GM18907 (cell line): ENCODE results near the gene ANXA7.
A peak's percentile ranks its signal among the peaks of the same experiment; 100 is the strongest.
"Not testable (repeated sequence)": the region's sequence is repeated elsewhere in the genome, so short reads cannot be mapped to it uniquely, and the experiment has no call there.

Experiments used
- ATAC-seq: cut with Tn5 transposase; IDR thresholded peaks from one replicate; pipeline ENCODE4 v1.9.1; 2021; ENCODE audit warnings: mild to moderate bottlenecking, moderate library complexity; ENCODE audit not compliant: unreplicated experiment

The ANXA7 gene

DNA sequence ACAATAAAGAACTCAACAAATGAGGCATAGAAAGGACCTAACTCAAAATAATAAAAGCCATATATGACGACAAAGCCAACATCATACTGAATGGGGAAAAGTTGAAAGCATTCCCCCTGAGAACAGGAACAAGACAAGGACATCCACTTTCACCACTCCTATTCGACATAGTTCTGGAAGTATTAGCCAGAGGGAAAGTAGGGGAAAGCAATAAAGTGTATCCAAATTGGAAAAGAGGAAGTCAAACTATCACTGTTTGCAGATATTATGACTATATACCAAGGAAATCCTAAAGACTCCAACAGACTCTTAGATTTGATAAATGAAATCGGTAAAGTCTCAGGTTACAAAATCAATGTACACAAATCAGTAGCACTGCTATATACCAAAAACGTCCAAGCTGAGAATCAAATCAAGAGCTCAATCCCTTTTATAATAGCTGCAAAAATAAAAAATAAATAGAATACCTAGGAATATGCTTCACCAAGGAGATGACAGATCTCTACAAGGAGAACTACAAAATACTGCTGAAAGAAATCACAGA lies 4.8 kb downstream of the ANXA7 start:
- ATAC-seq, result no peak

GRCh38 chr10:73408061-73408460 lies 5.8 kb downstream of the ANXA7 start:
- ATAC-seq, result no peak

DNA sequence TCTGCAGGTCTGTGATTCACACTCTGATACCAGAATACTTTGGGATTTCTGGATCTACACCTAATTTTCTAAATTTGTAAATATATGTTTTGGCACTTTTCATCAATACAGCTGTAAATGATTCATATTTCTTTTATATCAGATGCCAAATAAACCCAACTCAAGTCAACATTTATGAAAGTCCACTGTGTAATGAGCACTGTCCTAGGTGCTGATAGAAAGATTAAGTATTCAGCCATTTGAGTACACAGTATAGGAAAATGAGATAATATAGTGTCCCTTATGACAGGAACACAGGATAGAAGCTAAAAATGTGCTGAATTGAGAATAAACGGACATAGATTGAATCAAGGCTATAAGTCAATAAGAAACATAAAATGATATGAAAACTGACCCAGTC lies 6.4 kb downstream of the ANXA7 start:
- no peak for ATAC-seq

DNA sequence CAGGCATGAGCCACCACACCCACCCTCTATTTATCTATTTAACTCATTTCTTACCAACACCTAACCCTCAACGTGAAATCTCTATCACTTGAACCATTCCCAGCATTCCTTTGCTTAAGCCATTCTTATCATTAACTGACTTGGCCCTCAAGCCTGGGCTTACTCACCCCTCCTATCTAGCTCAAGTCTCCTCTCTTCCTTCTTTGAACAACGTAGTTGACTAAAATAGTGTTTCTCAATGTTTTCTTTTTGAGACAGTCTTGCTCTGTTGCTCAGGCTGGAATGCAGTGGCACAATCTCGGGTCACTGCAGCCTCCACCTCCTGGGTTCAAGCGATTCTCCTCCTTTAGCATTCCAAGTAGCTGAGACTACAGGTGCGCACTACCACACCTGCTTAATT lies 7.0 kb downstream of the ANXA7 start:
- no peak for ATAC-seq

- ATAC-seq, result no peak
Observed at GRCh38 chr10:73405556-73405955, 8.3 kb downstream of the ANXA7 start.

DNA sequence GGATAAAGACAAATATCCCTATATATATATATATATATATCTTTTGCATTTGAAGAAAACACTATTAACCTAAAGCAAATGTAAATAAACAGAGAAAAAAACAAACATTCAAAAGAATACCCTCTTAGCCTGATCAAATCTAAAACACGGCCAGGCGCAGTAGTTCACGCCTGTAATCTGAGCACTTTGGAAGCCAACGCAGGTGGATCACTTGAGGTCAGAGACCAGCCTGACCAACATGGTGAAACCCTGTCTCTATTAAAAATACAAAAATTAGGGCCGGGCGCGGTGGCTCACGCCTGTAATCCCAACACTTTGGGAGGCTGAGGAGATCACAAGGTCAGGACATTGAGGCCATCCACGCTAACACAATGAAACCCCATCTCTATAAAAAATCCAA lies 9.2 kb downstream of the ANXA7 start:
- no peak for ATAC-seq

DNA sequence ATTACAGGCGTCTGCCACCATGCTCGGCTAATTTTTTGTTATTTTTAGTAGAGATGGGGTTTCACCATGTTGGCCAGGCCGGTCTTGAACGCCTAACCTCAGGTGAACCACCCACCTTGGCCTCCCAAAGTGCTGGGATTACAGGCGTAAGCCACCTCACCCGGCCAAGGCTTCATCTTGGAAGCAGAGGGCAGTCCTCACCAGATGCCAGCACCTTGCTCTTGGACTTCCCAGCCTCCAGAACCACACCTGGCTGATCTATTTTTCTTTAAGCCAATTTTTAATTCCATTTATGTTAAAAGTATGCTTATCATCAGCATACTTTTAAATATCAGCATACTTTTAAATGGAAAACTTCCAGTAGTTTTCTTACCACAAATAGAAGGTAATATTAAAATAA lies 12.2 kb downstream of the ANXA7 start:
- no peak for ATAC-seq

DNA sequence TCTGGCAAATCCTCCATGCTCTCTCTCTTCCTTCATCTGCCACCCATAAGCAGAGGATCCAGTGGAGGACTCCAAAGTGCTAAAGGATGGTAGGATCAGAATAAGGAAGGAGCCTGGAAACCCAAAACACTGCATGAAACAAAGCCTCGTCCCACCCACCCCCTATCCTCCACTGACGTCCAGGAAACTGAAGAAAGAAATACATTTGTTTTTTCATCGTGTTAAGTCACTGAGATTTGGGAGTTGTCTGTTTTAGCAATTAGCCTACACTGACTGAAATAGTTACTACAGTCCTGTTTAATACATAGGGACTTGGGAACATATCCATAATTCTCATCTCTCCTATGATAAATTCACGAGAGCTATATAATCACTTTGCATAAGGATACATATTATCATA lies 14.8 kb downstream of the ANXA7 start:
- no peak for ATAC-seq

DNA sequence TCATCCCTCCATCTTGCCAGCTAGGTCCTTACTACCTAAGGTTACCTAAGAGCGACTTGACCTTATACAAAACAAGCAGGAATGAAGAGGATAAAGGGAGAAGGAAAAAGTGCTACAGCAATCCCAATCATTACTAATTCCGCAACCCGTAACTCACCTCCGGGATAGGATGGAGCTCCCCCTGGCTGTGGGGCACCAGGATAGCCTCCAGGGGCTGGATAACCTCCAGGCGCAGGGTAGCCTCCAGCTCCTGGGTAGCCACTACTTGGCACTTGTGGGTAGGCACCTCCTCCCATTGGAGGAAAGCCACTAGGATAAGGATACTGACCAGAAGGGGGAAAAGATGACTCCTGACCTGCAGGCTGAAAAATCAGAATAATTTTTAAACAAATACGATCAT lies 15.8 kb downstream of the ANXA7 start:
- no peak for ATAC-seq

- not testable (repeated sequence) for ATAC-seq
Observed at GRCh38 chr10:73394325-73394724, 19.5 kb downstream of the ANXA7 start.

DNA sequence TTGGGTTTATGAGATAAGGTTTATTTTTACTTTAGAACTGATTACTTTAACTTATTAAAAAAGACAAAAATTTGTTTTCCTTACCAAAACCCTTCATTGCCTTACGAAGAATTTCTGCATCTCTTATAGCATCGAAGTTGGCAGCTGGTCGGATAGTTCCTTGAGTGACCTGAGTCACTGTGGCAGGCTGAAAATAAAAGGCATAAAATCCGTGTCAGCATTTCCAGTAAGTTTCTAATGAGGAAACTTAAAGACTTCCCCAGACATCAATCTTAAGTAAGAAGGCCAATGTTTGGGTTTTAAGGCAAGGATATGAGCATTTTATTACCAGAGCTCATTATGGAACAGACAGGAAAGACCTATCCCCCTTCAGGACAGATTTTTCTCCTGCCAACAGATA lies 25.6 kb downstream of the ANXA7 start:
- ATAC-seq, result no peak

DNA sequence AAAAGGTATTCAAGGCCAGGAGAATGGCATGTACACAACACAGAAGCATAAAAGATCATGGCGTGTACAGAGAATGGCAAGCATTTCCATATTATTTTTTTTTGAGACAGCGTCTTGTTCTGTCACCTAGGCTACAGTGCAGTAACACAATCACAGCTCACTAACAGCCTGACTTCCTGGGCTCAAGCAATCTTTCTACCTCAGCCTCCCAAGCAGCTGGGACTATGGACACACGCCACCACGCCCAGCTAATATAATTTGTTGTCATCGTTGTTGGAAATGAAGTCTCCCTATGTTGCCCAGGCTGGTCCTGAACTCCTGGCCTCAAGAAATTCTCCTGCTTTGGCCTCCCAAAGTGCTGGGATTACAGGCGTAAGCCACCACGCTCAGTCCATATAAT lies 27.3 kb downstream of the ANXA7 start:
- no peak for ATAC-seq

DNA sequence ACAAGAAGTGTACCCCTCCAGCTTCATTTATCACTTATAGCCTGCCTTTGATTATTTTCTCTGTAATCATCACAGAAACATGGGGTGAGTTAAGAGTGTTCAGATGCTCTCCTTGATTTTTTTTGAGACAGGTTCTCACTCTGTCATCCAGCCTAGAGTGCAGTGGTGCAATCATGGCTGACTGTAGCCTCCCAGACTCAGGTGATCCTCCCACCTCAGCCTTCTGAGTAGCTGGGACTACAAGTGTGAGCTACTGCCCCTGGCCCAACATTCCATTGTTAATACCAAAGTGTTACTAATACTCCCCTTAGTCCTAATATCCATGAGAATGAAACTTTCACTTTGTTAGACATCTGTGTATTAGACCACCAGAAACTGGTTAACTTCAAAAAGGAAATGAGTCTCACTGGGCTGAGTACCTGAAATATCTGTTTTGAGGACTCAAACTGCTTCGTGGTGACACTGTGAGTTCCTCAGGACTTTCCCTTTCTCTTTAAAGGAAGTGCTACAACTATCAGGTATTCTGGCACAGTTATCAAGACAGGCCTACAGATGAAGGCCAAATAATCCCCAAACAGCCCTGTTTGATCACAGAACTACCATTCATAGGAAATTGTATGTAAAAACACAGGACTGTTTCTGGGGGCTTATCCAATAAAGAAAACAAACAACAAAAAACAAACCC lies 34.7 kb downstream of the ANXA7 start:
- no peak for ATAC-seq

GRCh38 chr10:73376679-73377078 lies 37.2 kb downstream of the ANXA7 start:
- ATAC-seq, result no peak

- ATAC-seq, result no peak
Observed at GRCh38 chr10:73368238-73368637, 45.6 kb downstream of the ANXA7 start.

DNA sequence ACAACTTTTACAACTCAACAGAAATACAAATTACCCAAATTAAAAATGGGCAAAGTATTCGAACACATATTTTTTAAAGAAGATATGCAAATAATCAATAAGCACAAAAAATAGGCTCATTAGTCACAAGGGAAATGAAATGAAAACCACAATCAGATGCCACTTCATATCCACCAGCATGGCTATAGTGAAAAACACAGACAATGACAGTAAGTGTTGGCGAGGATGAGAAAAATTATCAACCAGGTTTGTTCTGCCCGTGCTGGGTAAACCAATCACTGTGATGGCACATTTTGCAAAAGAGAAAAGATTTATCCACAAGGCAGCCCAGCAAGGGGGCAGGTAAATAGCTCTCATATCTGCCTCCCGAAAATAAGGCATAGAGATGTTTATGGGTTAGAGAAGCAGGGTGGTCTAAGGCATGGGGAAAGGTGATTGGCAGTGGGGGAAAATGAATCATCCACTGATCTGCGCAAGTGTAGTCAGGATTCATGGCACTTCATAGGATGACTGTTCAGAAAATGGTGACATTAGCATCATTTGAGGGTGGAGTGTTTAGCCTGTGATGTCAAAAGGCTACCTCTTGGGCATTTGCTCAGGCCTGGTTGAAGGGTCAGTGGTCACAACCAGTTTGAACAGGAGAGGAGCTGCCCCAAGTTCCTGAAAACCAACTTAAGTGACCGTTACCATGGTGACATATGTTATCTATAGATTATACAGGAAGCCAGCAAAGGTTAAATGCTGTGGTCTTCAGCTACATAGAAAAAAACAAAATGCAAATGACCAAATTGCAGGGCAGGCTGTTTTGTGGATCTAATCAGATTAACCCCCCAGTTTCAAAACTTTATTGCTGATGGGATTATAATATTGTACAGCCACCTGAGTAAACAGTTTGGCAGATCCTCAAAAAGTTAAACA lies 47.2 kb downstream of the ANXA7 start:
- ATAC-seq, result no peak

DNA sequence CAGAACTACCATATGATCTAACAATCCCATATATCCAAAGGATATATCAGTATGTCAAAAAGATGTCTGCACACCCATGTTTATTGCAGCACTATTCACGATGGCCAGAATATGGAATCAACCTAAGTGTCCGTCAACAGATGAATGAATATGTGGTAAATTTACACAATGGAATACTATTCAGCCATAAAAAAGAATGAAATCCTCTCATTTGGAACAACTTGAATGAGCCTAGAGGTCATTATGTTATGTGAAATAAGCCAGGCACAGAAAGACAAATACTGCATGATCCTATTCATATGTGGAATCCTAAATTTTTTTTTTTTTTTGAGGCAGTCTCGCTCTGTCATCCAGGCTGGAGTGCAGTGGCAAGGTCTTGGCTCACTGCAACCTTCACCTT lies 48.9 kb downstream of the ANXA7 start:
- ATAC-seq, result no peak

- ATAC-seq, result no peak
Observed at GRCh38 chr10:73359492-73359891, 54.4 kb downstream of the ANXA7 start.

- ATAC-seq, result peak; percentile 96
Observed at GRCh38 chr10:73358331-73359279, 55.3 kb downstream of the ANXA7 start, which contains the start of gene CFAP70. Gene CFAP70, minus strand, starts transcription at chr10:73358864. Its CDS starts 4,068 bp downstream, at chr10:73354796.

DNA sequence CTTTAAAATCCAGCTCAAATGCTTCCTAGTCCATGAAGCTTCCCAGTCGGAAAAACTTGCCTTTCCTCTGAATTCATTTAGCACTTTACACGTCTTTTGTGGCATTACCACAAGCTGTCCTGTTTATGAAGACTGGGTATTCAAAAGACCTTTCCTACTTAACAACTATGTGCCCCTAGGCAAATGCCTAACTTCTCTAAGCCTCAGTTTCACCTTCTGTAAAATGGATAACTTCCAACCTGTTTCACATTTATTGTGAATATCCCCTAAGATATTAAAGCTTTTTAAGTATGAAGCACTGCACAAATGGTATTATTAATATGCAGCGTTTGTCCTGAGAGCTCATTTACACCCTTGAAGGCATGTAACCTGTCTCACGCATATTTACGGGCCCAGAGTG lies 56.0 kb downstream of the ANXA7 start:
- ATAC-seq, result no peak

GRCh38 chr10:73357166-73357565 lies 56.7 kb downstream of the ANXA7 start:
- ATAC-seq, result no peak
